K562 (cell line): Measurements from ENCODE around the gene RHD. TPM values are rescaled to one million over a fixed set of nuclear protein-coding genes. Genes with fewer than 3 reads are reported as not detected.

Experiments
- ATAC-seq: fragments of 200-7000 bp; cut with Tn5 transposase; 3 replicates; pipeline ENCODE4 v1.9.1; 2020; ENCODE audit warnings: moderate library complexity
- BruUV-seq: library from RNA; stranded (reverse); fragments of 400-500 nt; replicated peaks from 2 replicates; lab custom pipeline; 2021; lab: Mats Ljungman, UMichigan
- CTCF ChIA-PET: fragments of 300-600 bp; formaldehyde crosslinking; extraction: SDS; loops from one replicate; lab custom pipeline; 2021; ENCODE audit warnings: low intra/inter-chr PET ratio; lab: Yijun Ruan, JAX
- POLR2A ChIA-PET: fragments of 300-600, 350-650 bp; sonication (Branson Sonifier 250); formaldehyde crosslinking; extraction: SDS; loops from one replicate; lab custom pipeline; 2021; ENCODE audit warnings: antibody characterized with exemption, inconsistent platforms; lab: Yijun Ruan, JAX
- DNase-seq, 4 experiments: peaks; one replicate each; pipeline versions ENCODE4 v3.0.0 to v3.0.0-alpha.2; 2011 to 2018; ENCODE audit warnings: low spot score in 3 of 4, mixed read lengths in 3 of 4; ENCODE audit errors: extremely low read depth in 1 of 4
- FAIRE-seq: peaks from 2 replicates; lab custom pipeline; 2011; peaks lifted over from hg19 to GRCh38; lab: Jason Lieb, UNC
- H2AFZ ChIP-seq: 2 replicates; pipeline ENCODE4 v1.6.0; 2011; ENCODE audit warnings: low read depth, low read length, control low read depth, inconsistent platforms
- H3K27ac ChIP-seq: fragments of 200-600 bp; 3 replicates; pipeline ENCODE4 v1.8.0; 2011; ENCODE audit warnings: low read depth, mild to moderate bottlenecking, control low read depth, inconsistent platforms, low read length, moderate library complexity, mixed read lengths; ENCODE audit errors: extremely low read depth
- H3K27me3 ChIP-seq, 2 experiments: fragments of 300-600 bp in 1 of 2; 2 replicates in 1 of 2; 3 replicates in 1 of 2; pipeline versions ENCODE4 v1.6.0 to v1.8.0; 2011; ENCODE audit warnings: inconsistent platforms in 2 of 2, low read length in 2 of 2, mild to moderate bottlenecking in 1 of 2, mixed read lengths in 1 of 2, moderate library complexity in 1 of 2; ENCODE audit not compliant: control insufficient read depth in 2 of 2, insufficient read depth in 2 of 2
- H3K36me3 ChIP-seq: fragments of 300-600 bp; 3 replicates; pipeline ENCODE4 v1.8.0; 2011; ENCODE audit warnings: mild to moderate bottlenecking, low read length, inconsistent platforms; ENCODE audit not compliant: control insufficient read depth, insufficient read depth
- H3K4me1 ChIP-seq, 2 experiments: fragments of 200-600 bp in 1 of 2; replicated peaks in 1 of 2; 2 replicates in 1 of 2; 3 replicates in 1 of 2; pipeline versions ENCODE4 v1.5.1 to v1.8.0; 2011; ENCODE audit warnings: inconsistent platforms in 2 of 2, low read length in 2 of 2, mild to moderate bottlenecking in 1 of 2, mixed read lengths in 1 of 2, moderate library complexity in 1 of 2; ENCODE audit not compliant: control insufficient read depth in 2 of 2, insufficient read depth in 2 of 2
- H3K4me2 ChIP-seq: 2 replicates; pipeline ENCODE4 v1.6.1; 2011; ENCODE audit warnings: low read length, control low read depth, inconsistent platforms, mixed read lengths; ENCODE audit not compliant: insufficient read depth
- H3K4me3 ChIP-seq: fragments of 200-600 bp; sonication (generic), shearing (Covaris generic); 2 replicates; pipeline ENCODE4 v1.5.1; 2016; ENCODE audit warnings: control low read depth, inconsistent platforms
- H3K79me2 ChIP-seq: fragments of 200-600 bp; 3 replicates; pipeline ENCODE4 v1.8.0; 2011; ENCODE audit warnings: low read length, inconsistent platforms; ENCODE audit not compliant: control insufficient read depth, insufficient read depth
- H3K9ac ChIP-seq, 2 experiments: 2 replicates each; pipeline versions ENCODE4 v1.6.0 to v1.6.1; 2011; ENCODE audit warnings: low read depth in 2 of 2, low read length in 2 of 2, control low read depth in 1 of 2, inconsistent platforms in 1 of 2, mild to moderate bottlenecking in 1 of 2, mixed read lengths in 1 of 2; ENCODE audit not compliant: insufficient read depth in 1 of 2
- H3K9me1 ChIP-seq: one replicate; pipeline ENCODE4 v1.6.0; 2011; ENCODE audit warnings: inconsistent platforms, mild to moderate bottlenecking, low read length, moderate library complexity; ENCODE audit not compliant: control insufficient read depth, insufficient read depth
- H3K9me3 ChIP-seq: replicated peaks from 2 replicates; pipeline ENCODE4 v1.5.1; 2011; ENCODE audit warnings: low read depth, low read length, inconsistent platforms; ENCODE audit not compliant: control insufficient read depth, insufficient read depth
- H4K20me1 ChIP-seq: replicated peaks from 2 replicates; pipeline ENCODE4 v1.6.1; 2011; ENCODE audit warnings: low read length, inconsistent platforms, mixed read lengths; ENCODE audit not compliant: control insufficient read depth, insufficient read depth
- EGR1 ChIP-seq: fragments of 450-650 bp; conservative IDR thresholded peaks from 2 replicates; pipeline ENCODE4 v1.6.1; 2017; ENCODE audit warnings: mild to moderate bottlenecking
- ERF ChIP-seq: fragments of 450-650 bp; formaldehyde crosslinking; IDR thresholded peaks from 2 replicates; pipeline ENCODE4 v1.4.0; 2020; ENCODE audit warnings: mild to moderate bottlenecking, mixed read lengths
- FUS ChIP-seq: fragments of 200-400 bp; formaldehyde crosslinking; optimal IDR thresholded peaks from 2 replicates; pipeline ENCODE3; 2017; ENCODE audit warnings: low read depth, low read length
- GATA2 ChIP-seq: sonication (generic); formaldehyde crosslinking; IDR thresholded peaks from 2 replicates; pipeline ENCODE4 v1.4.0; 2020; ENCODE audit warnings: mild to moderate bottlenecking, missing genetic modification reagents
- KAT7 ChIP-seq: sonication (generic); formaldehyde crosslinking; IDR thresholded peaks from 2 replicates; pipeline ENCODE4 v1.8.0; 2022; ENCODE audit warnings: missing genetic modification reagents, mild to moderate bottlenecking, borderline replicate concordance
- KDM4B ChIP-seq, 2 experiments: fragments of 450-650 bp in 1 of 2; sonication (generic) in 1 of 2; IDR thresholded peaks; 2 replicates each; pipeline ENCODE4 v1.6.1; 2016 to 2017; ENCODE audit warnings: borderline replicate concordance in 2 of 2, antibody characterized with exemption in 1 of 2, low read depth in 1 of 2, mild to moderate bottlenecking in 1 of 2
- MXI1 ChIP-seq: IDR thresholded peaks from 2 replicates; pipeline ENCODE4 v1.6.1; 2011; ENCODE audit warnings: low read depth, mild to moderate bottlenecking, improper control_type of control experiment, low read length
- POLR2AphosphoS5 ChIP-seq: IDR thresholded peaks from 2 replicates; pipeline ENCODE4 v1.6.1; 2011; ENCODE audit warnings: mild to moderate bottlenecking, low read depth, low read length, moderate library complexity; ENCODE audit not compliant: control insufficient read depth, insufficient read depth
- PTBP1 ChIP-seq: fragments of 200-400 bp; formaldehyde crosslinking; IDR thresholded peaks from 2 replicates; pipeline ENCODE4 v1.6.1; 2017; ENCODE audit warnings: low read depth, low read length
- RBFOX2 ChIP-seq: fragments of 200-400 bp; formaldehyde crosslinking; IDR thresholded peaks from 2 replicates; pipeline ENCODE4 v1.6.1; 2017; ENCODE audit warnings: low read depth, mild to moderate bottlenecking, low read length, moderate library complexity
- RBM34 ChIP-seq: fragments of 200-400 bp; formaldehyde crosslinking; IDR thresholded peaks from 2 replicates; pipeline ENCODE4 v1.6.1; 2018; ENCODE audit warnings: low read length, borderline replicate concordance; ENCODE audit not compliant: insufficient read depth
- TFAP4 ChIP-seq: sonication (generic); formaldehyde crosslinking; IDR thresholded peaks from 2 replicates; pipeline ENCODE4 v1.8.0; 2022; ENCODE audit warnings: missing genetic modification reagents, mild to moderate bottlenecking, moderate library complexity, borderline replicate concordance
- TGIF2 ChIP-seq: sonication (generic); formaldehyde crosslinking; IDR thresholded peaks from 2 replicates; pipeline ENCODE4 v1.8.1; 2022; ENCODE audit warnings: mild to moderate bottlenecking, missing genetic modification reagents, moderate library complexity
- TOE1 ChIP-seq, 2 experiments: fragments of 450-650 bp in 1 of 2; sonication (generic) in 1 of 2; formaldehyde crosslinking in 1 of 2; IDR thresholded peaks; 2 replicates each; pipeline versions ENCODE4 v1.7.1 to v1.8.0; 2016 to 2022; ENCODE audit warnings: borderline replicate concordance in 2 of 2, mild to moderate bottlenecking in 2 of 2, antibody characterized with exemption in 1 of 2, inconsistent platforms in 1 of 2, low read depth in 1 of 2, missing genetic modification reagents in 1 of 2, moderate library complexity in 1 of 2
- ZNF280A ChIP-seq: fragments of 450-650 bp; IDR thresholded peaks from 2 replicates; pipeline ENCODE4 v1.6.1; 2018; ENCODE audit warnings: mild to moderate bottlenecking, low read depth; ENCODE audit not compliant: partially characterized antibody
- WGBS: fragments of 100-300 bp; shearing (Covaris generic); methylation state at CpG from one replicate; pipeline ENCODE4 v1.1.6; 2016; ENCODE audit warnings: low coverage, mixed read lengths; ENCODE audit not compliant: insufficient coverage; ENCODE audit errors: missing lambda C conversion rate; 5-methylcytosine and 5-hydroxymethylcytosine counted together
- in situ Hi-C: fragments of 300-500 bp; cut with MboI; formaldehyde crosslinking; loops from 4 replicates; pipeline ENCODE4 v1.15.0; 2018; ENCODE audit warnings: inconsistent platforms, mixed read lengths
- intact Hi-C: fragments of 100-400 bp; cut with micrococcal nuclease; formaldehyde crosslinking; loops from 2 replicates; pipeline ENCODE4 v1.14.2; 2022
- polyA plus RNA-seq, 8 experiments: library from polyadenylated mRNA; depleted of rRNA in 4 of 8; stranded (reverse) in 5 of 8; unstranded in 3 of 8; fragments of >200 nt; fragmentation: Nextera tagmentation in 2 of 8; fragmentation: Illumina TruSeq in 1 of 8; extraction: Ambion mirVana in 2 of 8; extraction: Trizol in 1 of 8; gene quantifications; 2 replicates each; pipeline versions ENCODE4 v1.2.1 to v1.2.3, GENCODE V29; 2011 to 2014; ENCODE audit warnings: inconsistent platforms in 1 of 8, missing spikeins in 1 of 8
- total RNA-seq, 7 experiments: library from RNA; depleted of rRNA in 6 of 7; stranded (reverse); fragments of >200 nt in 6 of 7; fragmentation: Illumina TruSeq in 2 of 7; extraction: Trizol in 2 of 7; gene quantifications; 2 replicates each; pipeline versions ENCODE4 v1.2.1 to v1.2.3, GENCODE V29; 2011 to 2021; ENCODE audit warnings: low replicate concordance in 1 of 7

Gene RHD
- total and polyA plus RNA-seq, 9 of the 15 experiments (the other 6 are each of a cell fraction or from before 2014, with no cell fraction given), result 8.8 to 32.4 (median 15.0) TPM

- no TSS peak for BruUV-seq
- Histone ChIP-seq H4K20me1 (peaks cover 27% of the 10 kb centered on the region), H3K9ac (peak overlapping the region; percentile 93 to 99), H3K4me2 (peak overlapping the region; percentile 98), H3K4me3 (peak overlapping the region; percentile 69), H3K36me3 (peaks cover 57% of the 10 kb centered on the region), H3K4me1 (peaks cover 21 to 32% of the 10 kb centered on the region in 2 experiments), H3K27me3 (no peaks in the 10 kb centered on the region), H2AFZ (peak overlapping the region; percentile 89), H3K9me3 (no peaks in the 10 kb centered on the region), H3K79me2 (peaks cover 56% of the 10 kb centered on the region), H3K27ac (peak overlapping the region; percentile 93), H3K9me1 (no peaks in the 10 kb centered on the region)
- ATAC-seq (peak; percentile 21), FAIRE-seq (peak; percentile 66), DNase-seq (peak; percentile 45 to 70 (median 54))
- ChIA-PET CTCF (no interaction called here), POLR2A (interaction anchor here (0.8 to 7.9 kb wide), 10 partner anchors 8 to 302 kb away, joined by 3 to 107 read pairs (median 6); partner anchors contain the start of gene SYF2)
- intact Hi-C loops, result loop anchor here (10.0 kb wide), 1 partner anchor 149 kb away; no protein-coding TSS in a partner anchor
- WGBS, result 2% methylated on average over 30 of the region's 30 CpGs
- in situ Hi-C loops, result no loop called here
- TF ChIP-seq POLR2AphosphoS5, result 0 out of 2 replicates have a peak, but pooled peaks have one; percentile 6
- no peak for TF ChIP-seq KDM4B (IDR thresholded peaks at IDR 0.05; ENCODE audit: borderline replicate concordance in 2 of 2, low read depth in 1 of 2)
- TF ChIP-seq RBM34, result no peak
- TF ChIP-seq ZNF280A, result no peak
- TF ChIP-seq ERF (CRISPR knock-in tag), result 0 out of 2 replicates have a peak, but pooled peaks have one; percentile 45
- no peak for TF ChIP-seq PTBP1
- 0 out of 2 replicates have a peak, but pooled peaks have one; percentile 18 for TF ChIP-seq MXI1
- 0 out of 2 replicates have a peak, but pooled peaks have one; percentile 73 for TF ChIP-seq KAT7 (CRISPR knock-in tag)
- 0 out of 2 replicates have a peak, but pooled peaks have one; percentile 6 for TF ChIP-seq GATA2 (CRISPR knock-in tag)
- TF ChIP-seq RBFOX2, result no peak
- no peak for TF ChIP-seq FUS
- TF ChIP-seq TOE1 (IDR thresholded peaks at IDR 0.05; ENCODE audit: borderline replicate concordance), result no peak
- TF ChIP-seq TOE1 (CRISPR knock-in tag; IDR thresholded peaks at IDR 0.05; ENCODE audit: borderline replicate concordance, low read depth), result peak; percentile 84; the same call in 1 of the 2 replicates
- TF ChIP-seq TFAP4, result peak; percentile 18; the same call in 1 of the 2 replicates
- peak; percentile 60; the same call in 1 of the 2 replicates for TF ChIP-seq TGIF2 (CRISPR knock-in tag)
- TF ChIP-seq EGR1, result peak; percentile 87
These were observed 26.3 kb upstream of the RHD start for GRCh38 chr1:25245809-25246599.
